SK-N-SH (cell line): Measurements from ENCODE around the gene ABHD11. TPM values are rescaled to one million over a fixed set of nuclear protein-coding genes. Genes with fewer than 3 reads are reported as not detected.
A peak's percentile ranks its signal among the peaks of the same experiment; 100 is the strongest.

Source experiments
- CTCF ChIA-PET: fragments of 300-600, 350-600 bp; formaldehyde crosslinking; extraction: SDS; loops from one replicate; lab custom pipeline; 2021; lab: Yijun Ruan, JAX
- POLR2A ChIA-PET: fragments of 350-600 bp; sonication (Branson Sonifier 250); formaldehyde crosslinking; extraction: SDS; loops from one replicate; lab custom pipeline; 2020; ENCODE audit warnings: antibody characterized with exemption, inconsistent platforms; lab: Yijun Ruan, JAX
- DNase-seq: peaks from one replicate; pipeline ENCODE4 v3.0.0; 2012
- H2AFZ ChIP-seq: fragments of 200-600 bp; sonication (generic); 2 replicates; pipeline ENCODE4 v1.8.1; 2016; ENCODE audit warnings: antibody characterized with exemption, mild to moderate bottlenecking, low read depth
- H3F3A ChIP-seq: fragments of 200-600 bp; sonication (generic); replicated peaks from 2 replicates; pipeline ENCODE3; 2016; ENCODE audit warnings: antibody characterized with exemption, mild to moderate bottlenecking; ENCODE audit not compliant: insufficient read depth
- H3K27ac ChIP-seq, 2 experiments: fragments of 200-500 bp in 1 of 2; fragments of 200-600 bp in 1 of 2; sonication (Bioruptor generic) in 1 of 2; sonication (generic), shearing (Covaris generic) in 1 of 2; 2 replicates each; pipeline versions ENCODE4 v1.5.1 to v1.6.1; 2014 to 2016; ENCODE audit warnings: low read depth in 2 of 2, inconsistent platforms in 1 of 2, low read length in 1 of 2, mild to moderate bottlenecking in 1 of 2, mixed read lengths in 1 of 2
- H3K27me3 ChIP-seq: fragments of 200-600 bp; sonication (generic), shearing (Covaris generic); 2 replicates; pipeline ENCODE4 v1.6.1; 2016; ENCODE audit warnings: mixed run types; ENCODE audit not compliant: insufficient read depth
- H3K36me3 ChIP-seq, 2 experiments: fragments of 200-500 bp in 1 of 2; fragments of 200-600 bp in 1 of 2; sonication (Bioruptor generic) in 1 of 2; sonication (generic) in 1 of 2; replicated peaks in 1 of 2; 2 replicates each; pipeline versions ENCODE3 to v1.5.1; 2014 to 2016; ENCODE audit warnings: low read length in 1 of 2, mild to moderate bottlenecking in 1 of 2; ENCODE audit not compliant: insufficient read depth in 2 of 2, control insufficient read depth in 1 of 2
- H3K4me1 ChIP-seq, 2 experiments: fragments of 200-500 bp in 1 of 2; fragments of 200-600 bp in 1 of 2; sonication (Bioruptor generic) in 1 of 2; sonication (generic), shearing (Covaris generic) in 1 of 2; 2 replicates each; pipeline versions ENCODE4 v1.5.1 to v1.6.1; 2014 to 2016; ENCODE audit warnings: low read depth in 1 of 2, low read length in 1 of 2, mixed run types in 1 of 2; ENCODE audit not compliant: insufficient read depth in 2 of 2, control insufficient read depth in 1 of 2
- H3K4me2 ChIP-seq: fragments of 200-600 bp; sonication (generic), shearing (Covaris generic); 2 replicates; pipeline ENCODE4 v1.6.1; 2017; ENCODE audit warnings: mixed run types
- H3K4me3 ChIP-seq, 2 experiments: fragments of 200-500 bp in 1 of 2; fragments of 200-600 bp in 1 of 2; sonication (Bioruptor generic) in 1 of 2; sonication (generic), shearing (Covaris generic) in 1 of 2; 2 replicates each; pipeline versions ENCODE4 v1.5.1 to v1.8.1; 2014 to 2016; ENCODE audit warnings: low read depth in 2 of 2, inconsistent platforms in 1 of 2, low read length in 1 of 2, mild to moderate bottlenecking in 1 of 2, mixed read lengths in 1 of 2, moderate library complexity in 1 of 2
- H3K79me2 ChIP-seq: fragments of 200-600 bp; sonication (generic); 2 replicates; pipeline ENCODE4 v1.8.1; 2017; ENCODE audit warnings: mild to moderate bottlenecking; ENCODE audit not compliant: insufficient read depth
- H3K9ac ChIP-seq: fragments of 200-600 bp; sonication (generic); 2 replicates; pipeline ENCODE4 v1.6.1; 2017; ENCODE audit warnings: mixed run types
- H3K9me2 ChIP-seq: fragments of 200-600 bp; sonication (generic); 2 replicates; pipeline ENCODE4 v1.6.1; 2017; ENCODE audit warnings: mixed run types
- H3K9me3 ChIP-seq: fragments of 200-600 bp; sonication (generic); 2 replicates; pipeline ENCODE4 v1.6.1; 2017; ENCODE audit warnings: mixed run types, mild to moderate bottlenecking, moderate library complexity
- H4K20me1 ChIP-seq: fragments of 200-600 bp; sonication (generic); 2 replicates; pipeline ENCODE4 v1.6.1; 2017; ENCODE audit warnings: mild to moderate bottlenecking, mixed run types; ENCODE audit not compliant: insufficient read depth
- CHD2 ChIP-seq: fragments of 150-350 bp; IDR thresholded peaks from 2 replicates; pipeline ENCODE4 v1.6.1; 2018; ENCODE audit warnings: low read length; ENCODE audit not compliant: partially characterized antibody
- EP300 ChIP-seq, 2 experiments: IDR thresholded peaks; 2 replicates each; pipeline versions ENCODE4 v1.4.0 to v1.6.1; 2012; ENCODE audit warnings: borderline replicate concordance in 1 of 2, low read depth in 1 of 2, low read length in 1 of 2
- FOSL2 ChIP-seq: IDR thresholded peaks from 2 replicates; pipeline ENCODE4 v1.4.0; 2012; ENCODE audit warnings: low read depth, mild to moderate bottlenecking, moderate library complexity, borderline replicate concordance
- FOXM1 ChIP-seq: IDR thresholded peaks from 2 replicates; pipeline ENCODE4 v1.4.0; 2012; ENCODE audit warnings: low read depth, mild to moderate bottlenecking
- GABPA ChIP-seq: IDR thresholded peaks from 2 replicates; pipeline ENCODE4 v1.4.0; 2012; ENCODE audit warnings: low read depth, mild to moderate bottlenecking
- NFIC ChIP-seq: IDR thresholded peaks from 2 replicates; pipeline ENCODE4 v1.4.0; 2012; ENCODE audit warnings: borderline replicate concordance
- POLR2AphosphoS5 ChIP-seq: IDR thresholded peaks from 2 replicates; pipeline ENCODE4 v1.6.1; 2012; ENCODE audit warnings: low read depth, low read length
- RXRA ChIP-seq: IDR thresholded peaks from 2 replicates; pipeline ENCODE4 v1.4.0; 2012; ENCODE audit warnings: low read depth, mild to moderate bottlenecking, borderline replicate concordance
- SIN3A ChIP-seq: IDR thresholded peaks from 2 replicates; pipeline ENCODE4 v1.6.1; 2012; ENCODE audit warnings: low read depth, mild to moderate bottlenecking, low read length, moderate library complexity, borderline replicate concordance
- SMC3 ChIP-seq: IDR thresholded peaks from 2 replicates; pipeline ENCODE4 v1.6.1; 2012; ENCODE audit warnings: low read depth, low read length, improper control_type of control experiment
- TCF12 ChIP-seq: IDR thresholded peaks from 2 replicates; pipeline ENCODE4 v1.4.0; 2012
- TEAD4 ChIP-seq: IDR thresholded peaks from 2 replicates; pipeline ENCODE4 v1.4.0; 2012; ENCODE audit warnings: mild to moderate bottlenecking, borderline replicate concordance; ENCODE audit not compliant: insufficient read depth
- WGBS: methylation state at CpG from one replicate; pipeline ENCODE4 v1.1.6; 2017; ENCODE audit warnings: low lambda C conversion rate; 5-methylcytosine and 5-hydroxymethylcytosine counted together
- polyA plus RNA-seq, 3 experiments: library from polyadenylated mRNA; depleted of rRNA; stranded (reverse); fragments of >200 nt; gene quantifications; 2 replicates each; pipeline ENCODE4 v1.2.3, GENCODE V29; 2012
- TF ChIP-seq, protein P1 (sequence below): IDR thresholded peaks from 2 replicates; pipeline ENCODE4 v1.4.0; 2012; ENCODE audit warnings: low read depth, borderline replicate concordance
- TF ChIP-seq, protein P2 (sequence below): IDR thresholded peaks from 2 replicates; pipeline ENCODE4 v1.4.0; 2012; ENCODE audit warnings: low read depth
- TF ChIP-seq, protein P3 (sequence below): IDR thresholded peaks from 2 replicates; pipeline ENCODE4 v1.6.1; 2012; ENCODE audit warnings: mild to moderate bottlenecking, low read depth, low read length, moderate library complexity
- TF ChIP-seq, protein P4 (sequence below): IDR thresholded peaks from 2 replicates; pipeline ENCODE4; 2012
- TF ChIP-seq, protein P5 (sequence below): IDR thresholded peaks from 2 replicates; pipeline ENCODE4 v1.4.0; 2012; ENCODE audit warnings: low read depth, borderline replicate concordance

The ABHD11 gene
- polyA plus RNA-seq, 1 of the 3 experiments (the other 2 are of a cell fraction): 29.9 TPM

DNA sequence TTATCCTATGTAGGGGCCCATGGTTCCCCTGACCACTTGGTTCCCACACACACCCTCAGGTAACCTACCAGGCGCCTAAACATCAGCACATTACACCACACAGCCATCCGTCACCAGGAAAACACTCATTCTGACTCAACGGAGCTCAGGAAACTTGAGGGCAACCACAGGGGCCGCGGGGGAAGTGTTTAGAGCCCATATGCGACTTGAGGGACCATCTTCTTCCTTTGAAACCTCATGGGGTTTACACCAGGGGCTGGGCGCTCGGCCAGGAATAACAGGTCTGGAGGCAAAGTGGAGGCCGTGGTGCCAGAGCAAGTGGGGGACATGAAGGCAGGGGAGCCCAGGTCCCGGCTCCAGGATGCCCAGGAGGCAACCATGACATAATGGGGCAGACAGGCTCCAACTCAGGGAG lies 20.6 kb downstream of the ABHD11 start:
- Histone ChIP-seq H3K36me3 (peaks cover 2 to 32% of the 10 kb centered on the region in 2 experiments), H2AFZ (no peak overlapping the region), H3K4me3 (peak overlapping the region; percentile 75 to 87; a peak in 3 of 4 replicates), H3K79me2 (peaks cover 62% of the 10 kb centered on the region), H4K20me1 (peaks cover 52% of the 10 kb centered on the region), H3K27ac (peak overlapping the region in 1 of 2 experiments; percentile 88; a peak in 2 of 4 replicates), H3K9ac (peak overlapping the region; percentile 96), H3F3A (peaks cover 30% of the 10 kb centered on the region), H3K27me3 (no peaks in the 10 kb centered on the region), H3K9me3 (no peaks in the 10 kb centered on the region), H3K4me1 (peaks cover 23 to 42% of the 10 kb centered on the region in 2 experiments; a peak in 3 of 4 replicates), H3K9me2 (no peaks in the 10 kb centered on the region), H3K4me2 (peak overlapping the region; percentile 99)
- POLR2A ChIA-PET: no interaction called here
- WGBS: 6% methylated on average over 10 of the region's 10 CpGs
- DNase-seq: no peak
- CTCF ChIA-PET: interaction anchor here (0.8 to 3.4 kb wide), 6 partner anchors 8 to 111 kb away, joined by 3 to 20 read pairs (median 4); no protein-coding TSS in a partner anchor
- peak; percentile 97 for TF ChIP-seq RXRA
- TF ChIP-seq GABPA: no peak
- TF ChIP-seq TEAD4: peak; percentile 91
- TF ChIP-seq, protein P1, sequence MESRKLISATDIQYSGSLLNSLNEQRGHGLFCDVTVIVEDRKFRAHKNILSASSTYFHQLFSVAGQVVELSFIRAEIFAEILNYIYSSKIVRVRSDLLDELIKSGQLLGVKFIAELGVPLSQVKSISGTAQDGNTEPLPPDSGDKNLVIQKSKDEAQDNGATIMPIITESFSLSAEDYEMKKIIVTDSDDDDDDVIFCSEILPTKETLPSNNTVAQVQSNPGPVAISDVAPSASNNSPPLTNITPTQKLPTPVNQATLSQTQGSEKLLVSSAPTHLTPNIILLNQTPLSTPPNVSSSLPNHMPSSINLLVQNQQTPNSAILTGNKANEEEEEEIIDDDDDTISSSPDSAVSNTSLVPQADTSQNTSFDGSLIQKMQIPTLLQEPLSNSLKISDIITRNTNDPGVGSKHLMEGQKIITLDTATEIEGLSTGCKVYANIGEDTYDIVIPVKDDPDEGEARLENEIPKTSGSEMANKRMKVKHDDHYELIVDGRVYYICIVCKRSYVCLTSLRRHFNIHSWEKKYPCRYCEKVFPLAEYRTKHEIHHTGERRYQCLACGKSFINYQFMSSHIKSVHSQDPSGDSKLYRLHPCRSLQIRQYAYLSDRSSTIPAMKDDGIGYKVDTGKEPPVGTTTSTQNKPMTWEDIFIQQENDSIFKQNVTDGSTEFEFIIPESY: 0 out of 2 replicates have a peak, but pooled peaks have one; percentile 75
- TF ChIP-seq, protein P2, sequence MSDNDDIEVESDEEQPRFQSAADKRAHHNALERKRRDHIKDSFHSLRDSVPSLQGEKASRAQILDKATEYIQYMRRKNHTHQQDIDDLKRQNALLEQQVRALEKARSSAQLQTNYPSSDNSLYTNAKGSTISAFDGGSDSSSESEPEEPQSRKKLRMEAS: peak; percentile 90
- TF ChIP-seq SIN3A: peak; percentile 61; the same call in 1 of the 2 replicates
- TF ChIP-seq SMC3: no peak
- peak; percentile 79; the same call in 1 of the 2 replicates for TF ChIP-seq POLR2AphosphoS5
- TF ChIP-seq EP300 (IDR thresholded peaks at IDR 0.05; ENCODE audit: borderline replicate concordance in 1 of 2, low read depth in 1 of 2, low read length in 1 of 2): peak in 1 of 2 experiments; percentile 95; a peak in 2 of 4 replicates
- TF ChIP-seq, protein P3, sequence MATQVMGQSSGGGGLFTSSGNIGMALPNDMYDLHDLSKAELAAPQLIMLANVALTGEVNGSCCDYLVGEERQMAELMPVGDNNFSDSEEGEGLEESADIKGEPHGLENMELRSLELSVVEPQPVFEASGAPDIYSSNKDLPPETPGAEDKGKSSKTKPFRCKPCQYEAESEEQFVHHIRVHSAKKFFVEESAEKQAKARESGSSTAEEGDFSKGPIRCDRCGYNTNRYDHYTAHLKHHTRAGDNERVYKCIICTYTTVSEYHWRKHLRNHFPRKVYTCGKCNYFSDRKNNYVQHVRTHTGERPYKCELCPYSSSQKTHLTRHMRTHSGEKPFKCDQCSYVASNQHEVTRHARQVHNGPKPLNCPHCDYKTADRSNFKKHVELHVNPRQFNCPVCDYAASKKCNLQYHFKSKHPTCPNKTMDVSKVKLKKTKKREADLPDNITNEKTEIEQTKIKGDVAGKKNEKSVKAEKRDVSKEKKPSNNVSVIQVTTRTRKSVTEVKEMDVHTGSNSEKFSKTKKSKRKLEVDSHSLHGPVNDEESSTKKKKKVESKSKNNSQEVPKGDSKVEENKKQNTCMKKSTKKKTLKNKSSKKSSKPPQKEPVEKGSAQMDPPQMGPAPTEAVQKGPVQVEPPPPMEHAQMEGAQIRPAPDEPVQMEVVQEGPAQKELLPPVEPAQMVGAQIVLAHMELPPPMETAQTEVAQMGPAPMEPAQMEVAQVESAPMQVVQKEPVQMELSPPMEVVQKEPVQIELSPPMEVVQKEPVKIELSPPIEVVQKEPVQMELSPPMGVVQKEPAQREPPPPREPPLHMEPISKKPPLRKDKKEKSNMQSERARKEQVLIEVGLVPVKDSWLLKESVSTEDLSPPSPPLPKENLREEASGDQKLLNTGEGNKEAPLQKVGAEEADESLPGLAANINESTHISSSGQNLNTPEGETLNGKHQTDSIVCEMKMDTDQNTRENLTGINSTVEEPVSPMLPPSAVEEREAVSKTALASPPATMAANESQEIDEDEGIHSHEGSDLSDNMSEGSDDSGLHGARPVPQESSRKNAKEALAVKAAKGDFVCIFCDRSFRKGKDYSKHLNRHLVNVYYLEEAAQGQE: peak; percentile 53; the same call in 1 of the 2 replicates
- no peak for TF ChIP-seq CHD2
- peak; percentile 72; the same call in 1 of the 2 replicates for TF ChIP-seq FOXM1
- peak; percentile 96 for TF ChIP-seq TCF12
- TF ChIP-seq NFIC: peak; percentile 98
- TF ChIP-seq FOSL2: peak; percentile 97
- TF ChIP-seq, protein P4, sequence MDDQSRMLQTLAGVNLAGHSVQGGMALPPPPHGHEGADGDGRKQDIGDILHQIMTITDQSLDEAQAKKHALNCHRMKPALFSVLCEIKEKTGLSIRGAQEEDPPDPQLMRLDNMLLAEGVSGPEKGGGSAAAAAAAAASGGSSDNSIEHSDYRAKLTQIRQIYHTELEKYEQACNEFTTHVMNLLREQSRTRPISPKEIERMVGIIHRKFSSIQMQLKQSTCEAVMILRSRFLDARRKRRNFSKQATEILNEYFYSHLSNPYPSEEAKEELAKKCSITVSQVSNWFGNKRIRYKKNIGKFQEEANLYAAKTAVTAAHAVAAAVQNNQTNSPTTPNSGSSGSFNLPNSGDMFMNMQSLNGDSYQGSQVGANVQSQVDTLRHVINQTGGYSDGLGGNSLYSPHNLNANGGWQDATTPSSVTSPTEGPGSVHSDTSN: peak; percentile 86
- TF ChIP-seq, protein P5, sequence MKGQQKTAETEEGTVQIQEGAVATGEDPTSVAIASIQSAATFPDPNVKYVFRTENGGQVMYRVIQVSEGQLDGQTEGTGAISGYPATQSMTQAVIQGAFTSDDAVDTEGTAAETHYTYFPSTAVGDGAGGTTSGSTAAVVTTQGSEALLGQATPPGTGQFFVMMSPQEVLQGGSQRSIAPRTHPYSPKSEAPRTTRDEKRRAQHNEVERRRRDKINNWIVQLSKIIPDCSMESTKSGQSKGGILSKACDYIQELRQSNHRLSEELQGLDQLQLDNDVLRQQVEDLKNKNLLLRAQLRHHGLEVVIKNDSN: no peak
